ENCODE data around the gene FHOD3. TPM values are rescaled to one million over a fixed set of nuclear protein-coding genes. Genes with fewer than 3 reads are reported as not detected.

FHOD3 gene
- total and polyA plus RNA-seq, 2 of the 8 experiments (the other 6 are each of a cell fraction or from before 2014, with no cell fraction given) = 9.7 to 10.5 TPM

GRCh38 chr18:36821681-36822080, 524.2 kb downstream of the FHOD3 start:
- no peak overlapping the region for H2AFZ ChIP-seq (ENCODE audit: low read length)
- H4K5ac ChIP-seq (ENCODE audit: insufficient read length, low read depth, low read length) = no peak overlapping the region
- no peak overlapping the region for H3K4ac ChIP-seq (replicated peaks; ENCODE audit: insufficient read length, low read depth, low read length)
- H2AK5ac ChIP-seq (ENCODE audit: low read depth, low read length) = no peak overlapping the region
- no peak overlapping the region for H3K23ac ChIP-seq (ENCODE audit: insufficient read length)
- no peak overlapping the region for H3K18ac ChIP-seq (ENCODE audit: extremely low read depth, low read length)
- WGBS, 2 experiments (ENCODE audit: extremely low coverage in 1 of 2, insufficient coverage in 1 of 2, insufficient read length in 1 of 2, insufficient replicate concordance in 2 of 2, low coverage in 1 of 2, low lambda C conversion rate in 2 of 2, missing lambda C conversion rate in 1 of 2) = 90% methylated on average over 4 of the region's 4 CpGs; no CpG with 5 or more reads in 1 of the 2 experiments
- H3K4me1 ChIP-seq (replicated peaks in 1 of 4; ENCODE audit: control insufficient read depth in 3 of 4, insufficient read depth in 4 of 4, low read length in 3 of 4) = no peaks in the 10 kb centered on the region
- CTCF ChIA-PET (ENCODE audit: partially characterized antibody) = interaction anchor here (2.5 to 2.6 kb wide), 2 partner anchors 10 to 13 kb away, joined by 9 to 17 read pairs; no protein-coding TSS in a partner anchor
- FAIRE-seq = no peak
- H3K36me3 ChIP-seq (ENCODE audit: control insufficient read depth in 2 of 4, insufficient read depth in 4 of 4, low read length in 3 of 4) = peaks cover 6 to 22% (median 17%) of the 10 kb centered on the region in 4 experiments; a peak in 6 of 8 replicates
- DNase-seq (ENCODE audit: low read depth in 1 of 2, low spot score in 2 of 2) = no peak
- no peak overlapping the region for H4K91ac ChIP-seq (replicated peaks; ENCODE audit: insufficient read length, low read length)
- H2BK20ac ChIP-seq (ENCODE audit: low read length) = no peak overlapping the region
- no peak overlapping the region for H3K9ac ChIP-seq (replicated peaks in 1 of 4; ENCODE audit: extremely low read depth in 1 of 4, low read depth in 3 of 4, low read length in 3 of 4)
- no peak overlapping the region for H2BK15ac ChIP-seq (ENCODE audit: low read length)
- no peaks in the 10 kb centered on the region for H3K27me3 ChIP-seq (replicated peaks in 1 of 4; ENCODE audit: control insufficient read depth in 3 of 4, extremely low read depth in 1 of 4, insufficient read depth in 3 of 4, low read length in 3 of 4)
- POLR2A ChIA-PET (ENCODE audit: partially characterized antibody) = no interaction called here
- H4K20me1 ChIP-seq (replicated peaks in 1 of 2; ENCODE audit: control insufficient read depth in 1 of 2, insufficient read depth in 2 of 2, low read length in 2 of 2) = no peaks in the 10 kb centered on the region
- H2BK5ac ChIP-seq (ENCODE audit: low read depth, low read length) = no peak overlapping the region
- no peak overlapping the region for H3K56ac ChIP-seq (replicated peaks; ENCODE audit: insufficient read length, low read depth, low read length)
- no peaks in the 10 kb centered on the region for H3K9me3 ChIP-seq (ENCODE audit: insufficient read depth in 2 of 2, low read depth in 1 of 2, low read length in 1 of 2)
- H2BK120ac ChIP-seq (replicated peaks; ENCODE audit: low read depth, low read length) = no peak overlapping the region
- H3K4me3 ChIP-seq (ENCODE audit: extremely low read depth in 1 of 4, insufficient read depth in 2 of 4, low read depth in 3 of 4, low read length in 4 of 4) = no peak overlapping the region
- H3K79me1 ChIP-seq (ENCODE audit: low read depth, low read length) = peaks cover 2% of the 10 kb centered on the region; the same call in 1 of the 2 replicates
- H3K23me2 ChIP-seq (ENCODE audit: low read depth, low read length) = no peaks in the 10 kb centered on the region
- H3K4me2 ChIP-seq (ENCODE audit: insufficient read depth in 1 of 2, low read depth in 2 of 2, low read length in 2 of 2) = no peak overlapping the region
- H4K8ac ChIP-seq (ENCODE audit: extremely low read depth, insufficient read depth, low read length) = no peak overlapping the region
- H3K14ac ChIP-seq (ENCODE audit: insufficient read length) = no peak overlapping the region
- peaks cover 0 to 3% of the 10 kb centered on the region in 2 experiments; a peak in 1 of 4 replicates for H3K79me2 ChIP-seq (ENCODE audit: control insufficient read depth in 1 of 2, insufficient read depth in 2 of 2, low read length in 2 of 2)
- H3K27ac ChIP-seq (ENCODE audit: low read depth, low read length) = no peak overlapping the region
- no peak overlapping the region for H2BK12ac ChIP-seq (ENCODE audit: low read depth, low read length)
- TF ChIP-seq ATF3 (IDR thresholded peaks at IDR 0.05; ENCODE audit: insufficient read depth, low read depth, low read length) (no peak), RFX5 (IDR thresholded peaks at IDR 0.05; ENCODE audit: borderline replicate concordance, low read depth, low read length) (no peak), TBP (IDR thresholded peaks at IDR 0.05; ENCODE audit: low read depth, low read length) (no peak), SUZ12 (IDR thresholded peaks at IDR 0.05; ENCODE audit: low read length) (no peak), E2F6 (IDR thresholded peaks at IDR 0.05) (no peak), SP2 (IDR thresholded peaks at IDR 0.05; ENCODE audit: low read length) (no peak), FOSL1 (IDR thresholded peaks at IDR 0.05; ENCODE audit: insufficient read depth, low read depth, low read length) (no peak), ATF2 (IDR thresholded peaks at IDR 0.05; ENCODE audit: low read length) (no peak), MAFK (IDR thresholded peaks at IDR 0.05; ENCODE audit: low read depth, low read length) (no peak), ZNF274 (IDR thresholded peaks at IDR 0.05; ENCODE audit: borderline replicate concordance, extremely low read depth, low read length) (no peak), NRF1 (IDR thresholded peaks at IDR 0.05; ENCODE audit: low read depth, low read length) (no peak)
